IPS-NIHi7 (cell line): Measurements from ENCODE around the gene KCNK17.

Experiments used
- DNase-seq: peaks from one replicate; pipeline ENCODE4 v3.0.0; 2012; ENCODE audit warnings: mixed read lengths; ENCODE audit errors: extremely low spot score

The KCNK17 gene

GRCh38 chr6:39314273-39314795 lies at the start of gene KCNK17:
TSS of gene KCNK17 (minus strand) at chr6:39314419. CDS start at chr6:39314320, 99 bp downstream.
- DNase-seq, result peak; percentile 67

GRCh38 chr6:39363280-39363679 lies 49.1 kb upstream of the KCNK17 start:
- DNase-seq, result no peak

GRCh38 chr6:39362487-39362865 lies 48.3 kb upstream of the KCNK17 start:
- DNase-seq, result peak; percentile 51

- DNase-seq, result peak; percentile 94
Observed at GRCh38 chr6:39361657-39362486, 47.7 kb upstream of the KCNK17 start.

GRCh38 chr6:39360378-39360777 lies 46.2 kb upstream of the KCNK17 start:
- no peak for DNase-seq

- no peak for DNase-seq
Observed at GRCh38 chr6:39357998-39358686, 43.9 kb upstream of the KCNK17 start.

GRCh38 chr6:39353698-39354315 lies 39.6 kb upstream of the KCNK17 start:
- no peak for DNase-seq

- no peak for DNase-seq
Observed at GRCh38 chr6:39350723-39351505, 36.7 kb upstream of the KCNK17 start.

- DNase-seq, result no peak
Observed at GRCh38 chr6:39348740-39349139, 34.5 kb upstream of the KCNK17 start.

- peak; percentile 92 for DNase-seq
Observed at GRCh38 chr6:39347906-39348585, 33.8 kb upstream of the KCNK17 start.

- DNase-seq, result no peak
Observed at GRCh38 chr6:39347206-39347605, 33.0 kb upstream of the KCNK17 start.

- peak; percentile 62 for DNase-seq
Observed at GRCh38 chr6:39344821-39345280, 30.6 kb upstream of the KCNK17 start.

GRCh38 chr6:39343396-39343870 lies 29.2 kb upstream of the KCNK17 start:
- no peak for DNase-seq

- DNase-seq, result no peak
Observed at GRCh38 chr6:39342692-39343395, 28.6 kb upstream of the KCNK17 start.

GRCh38 chr6:39341937-39342336 lies 27.7 kb upstream of the KCNK17 start:
- DNase-seq, result no peak

GRCh38 chr6:39341352-39341751 lies 27.1 kb upstream of the KCNK17 start:
- DNase-seq, result no peak

GRCh38 chr6:39339868-39340550 lies 25.8 kb upstream of the KCNK17 start:
- DNase-seq, result no peak

GRCh38 chr6:39339096-39339867 lies 25.1 kb upstream of the KCNK17 start:
- DNase-seq, result no peak

GRCh38 chr6:39338397-39338796 lies 24.2 kb upstream of the KCNK17 start:
- no peak for DNase-seq
